GM19468 (cell line): ENCODE data around the gene CHCHD3.
"Not testable (repeated sequence)": the region's sequence is repeated elsewhere in the genome, so short reads cannot be mapped to it uniquely, and the experiment has no call there.

Source experiments
- ATAC-seq: cut with Tn5 transposase; IDR thresholded peaks from one replicate; pipeline ENCODE4 v1.9.1; 2021; ENCODE audit warnings: mild to moderate bottlenecking, moderate library complexity, moderate number of reproducible peaks; ENCODE audit not compliant: unreplicated experiment; ENCODE audit errors: extremely low read depth

The CHCHD3 gene

GRCh38 chr7:132967470-132967848, 114.4 kb downstream of the CHCHD3 start:
- not testable (repeated sequence) for ATAC-seq

- ATAC-seq = no peak
Measured at GRCh38 chr7:132966754-132967469, 115.0 kb downstream of the CHCHD3 start.

- no peak for ATAC-seq
Measured at GRCh38 chr7:132965951-132966350, 115.9 kb downstream of the CHCHD3 start.

- no peak for ATAC-seq
Measured at GRCh38 chr7:132964876-132965275, 117.0 kb downstream of the CHCHD3 start.

GRCh38 chr7:132959891-132960290, 122.0 kb downstream of the CHCHD3 start:
- ATAC-seq = no peak

GRCh38 chr7:132956556-132956955, 125.3 kb downstream of the CHCHD3 start:
- no peak for ATAC-seq

GRCh38 chr7:132953468-132953867, 128.4 kb downstream of the CHCHD3 start:
- ATAC-seq = no peak

GRCh38 chr7:132950725-132951124, 131.2 kb downstream of the CHCHD3 start:
- no peak for ATAC-seq

GRCh38 chr7:132947011-132947410, 134.9 kb downstream of the CHCHD3 start:
- ATAC-seq = no peak

GRCh38 chr7:132944774-132945173, 137.1 kb downstream of the CHCHD3 start:
- no peak for ATAC-seq

- no peak for ATAC-seq
Measured at GRCh38 chr7:132943645-132944044, 138.2 kb downstream of the CHCHD3 start.

- no peak for ATAC-seq
Measured at GRCh38 chr7:132942701-132943100, 139.2 kb downstream of the CHCHD3 start.

GRCh38 chr7:132941905-132942304, 140.0 kb downstream of the CHCHD3 start:
- no peak for ATAC-seq

- ATAC-seq = no peak
Measured at GRCh38 chr7:132941428-132941827, 140.5 kb downstream of the CHCHD3 start.

- ATAC-seq = no peak
Measured at GRCh38 chr7:132940084-132940483, 141.8 kb downstream of the CHCHD3 start.

- no peak for ATAC-seq
Measured at GRCh38 chr7:132939495-132939894, 142.4 kb downstream of the CHCHD3 start.

GRCh38 chr7:132937286-132937685, 144.6 kb downstream of the CHCHD3 start:
- no peak for ATAC-seq

GRCh38 chr7:132935608-132936007, 146.3 kb downstream of the CHCHD3 start:
- ATAC-seq = no peak

GRCh38 chr7:132934017-132934416, 147.9 kb downstream of the CHCHD3 start:
- ATAC-seq = no peak

- ATAC-seq = no peak
Measured at GRCh38 chr7:132933072-132933458, 148.8 kb downstream of the CHCHD3 start.

- no peak for ATAC-seq
Measured at GRCh38 chr7:132932296-132933071, 149.4 kb downstream of the CHCHD3 start.

- no peak for ATAC-seq
Measured at GRCh38 chr7:132930881-132931280, 151.0 kb downstream of the CHCHD3 start.
